GM10248 (cell line): ENCODE data around the gene SSR2.

Source experiments
- CTCF ChIA-PET: fragments of 300-600 bp; sonication (Branson Sonifier 250); formaldehyde crosslinking; extraction: SDS; loops from one replicate; lab custom pipeline; 2021; ENCODE audit warnings: antibody characterized with exemption; lab: Yijun Ruan, JAX
- POLR2A ChIA-PET: fragments of 350-650 bp; sonication (Branson Sonifier 250); formaldehyde crosslinking; extraction: SDS; loops from one replicate; lab custom pipeline; 2020; ENCODE audit warnings: antibody characterized with exemption; lab: Yijun Ruan, JAX
- DNase-seq: peaks from one replicate; pipeline ENCODE4 v3.0.0; 2012; ENCODE audit errors: extremely low spot score
- TF ChIP-seq, protein P1 (sequence below): IDR thresholded peaks from 2 replicates; pipeline ENCODE4 v1.5.1; 2012; ENCODE audit warnings: mild to moderate bottlenecking, low read depth; ENCODE audit errors: extremely low read depth, missing control alignments, control extremely low read depth

SSR2 gene

DNA sequence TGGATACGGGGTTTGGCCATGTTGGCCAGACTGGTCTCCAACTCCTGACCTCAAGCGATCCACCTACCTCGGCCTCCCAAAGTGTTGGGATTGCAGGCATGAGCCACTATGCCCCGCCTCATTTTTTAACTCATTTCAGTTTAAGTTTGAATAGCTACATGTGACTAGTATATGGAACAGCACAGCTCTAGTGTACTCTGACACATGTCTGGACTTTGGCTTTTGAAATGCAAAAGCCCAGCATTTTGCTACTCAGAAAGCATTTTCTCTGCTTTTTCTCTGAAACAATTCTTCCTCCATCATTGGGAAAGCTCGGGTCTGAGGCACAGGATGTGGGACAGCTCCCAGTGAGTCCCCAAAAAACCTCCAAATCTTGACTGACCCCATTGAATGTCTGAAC lies 4.0 kb upstream of the SSR2 start:
- no peak for DNase-seq
- POLR2A ChIA-PET = no interaction called here
- CTCF ChIA-PET = interaction anchor here (1.1 to 2.6 kb wide), 5 partner anchors 8 to 130 kb away, joined by 3 to 27 read pairs (median 5); no protein-coding TSS in a partner anchor
- TF ChIP-seq, protein P1, sequence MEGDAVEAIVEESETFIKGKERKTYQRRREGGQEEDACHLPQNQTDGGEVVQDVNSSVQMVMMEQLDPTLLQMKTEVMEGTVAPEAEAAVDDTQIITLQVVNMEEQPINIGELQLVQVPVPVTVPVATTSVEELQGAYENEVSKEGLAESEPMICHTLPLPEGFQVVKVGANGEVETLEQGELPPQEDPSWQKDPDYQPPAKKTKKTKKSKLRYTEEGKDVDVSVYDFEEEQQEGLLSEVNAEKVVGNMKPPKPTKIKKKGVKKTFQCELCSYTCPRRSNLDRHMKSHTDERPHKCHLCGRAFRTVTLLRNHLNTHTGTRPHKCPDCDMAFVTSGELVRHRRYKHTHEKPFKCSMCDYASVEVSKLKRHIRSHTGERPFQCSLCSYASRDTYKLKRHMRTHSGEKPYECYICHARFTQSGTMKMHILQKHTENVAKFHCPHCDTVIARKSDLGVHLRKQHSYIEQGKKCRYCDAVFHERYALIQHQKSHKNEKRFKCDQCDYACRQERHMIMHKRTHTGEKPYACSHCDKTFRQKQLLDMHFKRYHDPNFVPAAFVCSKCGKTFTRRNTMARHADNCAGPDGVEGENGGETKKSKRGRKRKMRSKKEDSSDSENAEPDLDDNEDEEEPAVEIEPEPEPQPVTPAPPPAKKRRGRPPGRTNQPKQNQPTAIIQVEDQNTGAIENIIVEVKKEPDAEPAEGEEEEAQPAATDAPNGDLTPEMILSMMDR = no peak

DNA sequence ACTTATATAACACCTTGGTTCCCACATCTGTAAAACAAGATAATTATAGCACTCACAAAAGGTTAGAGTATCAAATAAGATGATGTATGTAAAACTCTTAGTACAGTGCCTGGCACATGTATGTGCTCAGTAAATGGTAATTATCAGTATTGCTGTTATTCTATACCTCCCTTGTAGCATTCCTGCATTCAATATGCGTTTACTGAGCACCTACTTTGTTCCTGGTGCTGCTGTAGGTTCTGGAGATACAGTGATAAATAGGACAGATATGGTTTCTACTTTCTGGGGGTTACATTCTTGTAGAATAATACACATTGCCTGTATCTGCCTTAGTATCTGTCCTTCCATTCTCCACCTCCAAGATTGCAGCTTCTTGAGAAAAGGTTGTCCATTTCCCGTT lies 1.2 kb upstream of the SSR2 start:
- DNase-seq = no peak
- ChIA-PET CTCF (no interaction called here), POLR2A (interaction anchor here (0.6 kb wide), 1 partner anchor 765 kb away, joined by 3 read pairs; no protein-coding TSS in a partner anchor)
- TF ChIP-seq, protein P1 = no peak

DNA sequence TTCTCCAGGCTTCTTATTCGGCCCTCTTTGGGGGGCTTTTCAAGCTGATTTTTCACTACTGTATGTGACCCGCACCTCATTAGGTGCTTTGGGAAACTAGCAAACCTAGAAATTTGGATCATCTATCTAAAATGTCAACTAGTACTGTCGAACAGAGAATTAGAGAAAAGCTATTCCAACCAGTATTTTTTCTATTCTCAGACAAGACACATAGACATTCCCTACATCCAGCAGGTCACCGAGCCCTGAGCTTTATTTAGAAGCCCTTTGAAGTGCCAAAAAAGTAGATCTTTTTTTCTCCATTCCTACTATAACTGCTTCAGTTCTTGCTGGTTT lies 310 bp upstream of the SSR2 start:
- ChIA-PET POLR2A (interaction anchor here (0.5 to 0.6 kb wide), 3 partner anchors 48 to 885 kb away, joined by 3 to 8 read pairs (median 6); no protein-coding TSS in a partner anchor), CTCF (interaction anchor here (0.7 to 1.2 kb wide), 3 partner anchors 29 to 45 kb away, joined by 3 to 5 read pairs (median 3); partner anchors contain the start of genes LAMTOR2 and UBQLN4)
- no peak for DNase-seq
- TF ChIP-seq, protein P1 = no peak

DNA sequence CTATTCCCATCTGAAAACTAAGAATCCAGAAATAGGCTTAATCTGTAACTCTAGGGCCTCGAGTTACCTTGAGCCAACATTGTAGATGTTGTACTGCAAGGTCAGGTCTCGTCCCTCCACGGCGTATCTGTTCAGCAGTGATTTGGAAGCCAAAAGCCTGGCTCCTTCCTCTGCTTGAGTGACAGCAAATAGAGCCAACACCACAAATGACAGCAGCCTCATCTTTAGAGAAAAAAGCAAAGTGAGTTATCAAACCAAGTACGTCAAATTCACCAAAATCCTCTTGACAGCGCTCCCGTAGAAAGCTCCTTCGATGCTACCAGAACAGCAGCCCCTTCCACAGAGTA lies 832 bp downstream of the SSR2 start:
- TF ChIP-seq, protein P1 = no peak
- POLR2A ChIA-PET = no interaction called here

DNA sequence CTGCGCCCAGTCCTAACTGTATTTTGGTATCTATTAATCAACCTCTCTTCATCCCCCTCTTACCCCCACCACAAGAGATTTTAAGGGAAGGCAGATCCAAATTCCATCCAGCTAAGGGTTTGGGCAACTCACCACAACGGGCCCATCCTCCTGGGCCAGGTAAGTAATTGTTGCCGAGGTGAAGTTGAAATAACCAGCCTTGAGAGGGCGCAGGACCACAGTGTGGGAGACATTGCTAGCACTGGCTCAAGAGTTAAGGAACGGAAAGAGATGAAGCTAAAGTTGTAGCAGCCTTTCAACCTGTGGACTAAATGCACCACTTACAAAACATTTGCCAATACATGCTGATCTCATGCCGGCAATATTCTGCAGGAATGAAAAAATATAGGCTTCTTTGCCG lies 5.9 kb downstream of the SSR2 start:
- ChIA-PET CTCF (interaction anchor here (1.6 to 3.0 kb wide), 2 partner anchors 26 to 50 kb away, joined by 4 to 16 read pairs; no protein-coding TSS in a partner anchor), POLR2A (interaction anchor here (1.0 kb wide), 1 partner anchor 45 kb away, joined by 4 read pairs; no protein-coding TSS in a partner anchor)
- no peak for DNase-seq
- TF ChIP-seq, protein P1 = no peak

More for the DNA sequence above, 832 bp downstream of the SSR2 start:
- CTCF ChIA-PET = interaction anchor here (0.9 to 1.2 kb wide), 3 partner anchors 30 to 47 kb away, joined by 3 to 6 read pairs (median 4); partner anchors contain the start of gene ARHGEF2
- DNase-seq = no peak

DNA sequence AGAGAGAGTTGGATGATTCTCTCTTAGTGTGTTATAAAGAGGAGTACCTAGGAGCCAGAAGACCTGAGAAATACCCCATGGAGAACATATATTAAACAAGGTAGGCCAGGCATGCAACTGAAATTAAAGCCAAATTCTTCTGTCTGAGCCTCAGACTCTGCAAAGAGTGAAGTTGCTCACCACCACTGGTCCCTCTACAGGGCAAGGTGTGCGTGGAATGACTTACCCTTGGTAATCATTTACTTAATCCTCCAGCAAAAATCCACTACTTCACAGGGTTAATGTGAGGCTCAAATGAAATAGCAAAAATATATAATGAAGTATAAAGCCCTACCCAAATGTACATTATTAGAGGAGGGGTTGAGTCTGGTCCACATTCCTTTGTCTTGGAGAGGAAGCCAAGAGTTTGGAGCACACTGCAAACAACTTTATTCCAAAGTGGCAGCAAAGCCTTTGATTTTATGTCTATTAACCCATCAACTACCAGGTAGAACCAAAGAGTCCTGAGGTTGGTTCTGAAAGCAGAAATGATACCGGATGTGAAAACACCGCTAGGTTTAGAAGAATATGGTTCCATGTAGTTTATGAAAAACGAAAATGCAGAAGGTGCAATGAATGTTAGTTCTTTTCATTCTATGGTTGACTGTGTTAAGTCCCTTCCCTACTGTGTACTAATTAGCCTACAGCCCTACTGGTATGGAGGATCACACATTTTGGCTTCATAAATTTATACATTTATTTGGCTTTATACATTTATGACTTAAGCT lies 8.5 kb downstream of the SSR2 start:
- CTCF ChIA-PET = interaction anchor here (1.5 kb wide), 1 partner anchor 54 kb away, joined by 4 read pairs; no protein-coding TSS in a partner anchor
- TF ChIP-seq, protein P1 = no peak
- POLR2A ChIA-PET = no interaction called here

More for the DNA sequence above, 8.5 kb downstream of the SSR2 start:
- DNase-seq = peak; percentile 75
